Transverse colon (tissue), 4 donors: ENCODE measurements around the gene PRPF40B.

Experiments
- CTCF ChIP-seq, 5 experiments: fragments of 200-600 bp in 3 of 5; fragments of 450-650 bp in 2 of 5; sonication (generic) in 3 of 5; IDR thresholded peaks; 1 replicate in 2 of 5; 2 replicates in 3 of 5; pipeline ENCODE4 v1.5.1; 2016 to 2017; ENCODE audit warnings: antibody characterized with exemption in 5 of 5, inconsistent platforms in 3 of 5, mild to moderate bottlenecking in 2 of 5, moderate library complexity in 1 of 5
- POLR2A ChIP-seq: fragments of 450-650 bp; IDR thresholded peaks from one replicate; pipeline ENCODE4 v1.6.1; 2016; ENCODE audit warnings: antibody characterized with exemption, mild to moderate bottlenecking, moderate library complexity
- POLR2AphosphoS5 ChIP-seq, 3 donors: sonication (generic); formaldehyde crosslinking; IDR thresholded peaks; one replicate each; pipeline ENCODE4 v1.6.1; 2016; ENCODE audit warnings: antibody characterized with exemption in 3 of 3

- no peak for TF ChIP-seq CTCF (IDR thresholded peaks at IDR 0.05)
- TF ChIP-seq POLR2A: no peak
- TF ChIP-seq POLR2AphosphoS5 (IDR thresholded peaks at IDR 0.05): no peak
Measured at GRCh38 chr12:49583366-49584094, 39.8 kb upstream of the PRPF40B start.
